Measurements from ENCODE around the gene ZDHHC22.

The ZDHHC22 gene

DNA sequence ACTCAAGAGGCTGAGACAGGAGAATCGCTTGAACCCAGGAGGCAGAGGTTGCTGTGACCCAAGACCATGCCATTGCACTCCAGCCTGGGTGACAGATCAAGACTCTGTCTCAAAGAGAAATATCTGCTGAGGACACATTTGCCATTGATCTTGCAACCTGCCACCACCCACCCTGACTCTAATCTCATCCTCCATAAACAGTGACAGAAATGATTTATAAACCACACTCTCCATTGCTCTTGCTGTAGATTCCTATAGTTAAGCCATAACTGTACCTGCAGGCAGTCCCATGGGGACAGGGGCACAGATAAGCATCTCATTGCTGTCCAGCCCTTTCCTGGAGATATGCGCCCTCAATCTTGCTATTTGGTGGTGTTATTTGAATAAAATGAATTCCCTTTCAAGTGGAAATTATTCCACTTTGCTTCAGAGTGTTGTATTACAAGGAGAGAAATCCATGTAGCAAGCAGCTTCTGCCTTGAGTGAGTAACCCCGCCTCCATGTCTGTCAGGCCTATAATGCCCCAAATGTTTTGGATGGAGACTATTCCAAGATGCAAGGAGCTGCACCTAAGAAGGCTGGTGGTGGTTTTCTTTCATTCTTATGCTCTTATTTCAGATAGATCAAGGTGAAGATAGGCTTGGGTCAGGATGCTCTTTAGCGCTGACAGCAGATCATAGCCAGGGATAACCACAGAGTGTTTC, 3.0 kb upstream of the ZDHHC22 start:
- peaks cover 67% of the 10 kb centered on the region for H3K27me3 Mint-ChIP-seq (ENCODE audit: low read depth, poor library complexity)
- H3K27ac Mint-ChIP-seq = no peak overlapping the region
- H3K36me3 Mint-ChIP-seq (ENCODE audit: low read depth) = no peaks in the 10 kb centered on the region
- DNase-seq = no peak
- no peaks in the 10 kb centered on the region for H3K9me3 Mint-ChIP-seq
- peaks cover 33% of the 10 kb centered on the region for H3K4me1 Mint-ChIP-seq
- H3K4me3 Mint-ChIP-seq = no peak overlapping the region
- TF ChIP-seq, protein P1, sequence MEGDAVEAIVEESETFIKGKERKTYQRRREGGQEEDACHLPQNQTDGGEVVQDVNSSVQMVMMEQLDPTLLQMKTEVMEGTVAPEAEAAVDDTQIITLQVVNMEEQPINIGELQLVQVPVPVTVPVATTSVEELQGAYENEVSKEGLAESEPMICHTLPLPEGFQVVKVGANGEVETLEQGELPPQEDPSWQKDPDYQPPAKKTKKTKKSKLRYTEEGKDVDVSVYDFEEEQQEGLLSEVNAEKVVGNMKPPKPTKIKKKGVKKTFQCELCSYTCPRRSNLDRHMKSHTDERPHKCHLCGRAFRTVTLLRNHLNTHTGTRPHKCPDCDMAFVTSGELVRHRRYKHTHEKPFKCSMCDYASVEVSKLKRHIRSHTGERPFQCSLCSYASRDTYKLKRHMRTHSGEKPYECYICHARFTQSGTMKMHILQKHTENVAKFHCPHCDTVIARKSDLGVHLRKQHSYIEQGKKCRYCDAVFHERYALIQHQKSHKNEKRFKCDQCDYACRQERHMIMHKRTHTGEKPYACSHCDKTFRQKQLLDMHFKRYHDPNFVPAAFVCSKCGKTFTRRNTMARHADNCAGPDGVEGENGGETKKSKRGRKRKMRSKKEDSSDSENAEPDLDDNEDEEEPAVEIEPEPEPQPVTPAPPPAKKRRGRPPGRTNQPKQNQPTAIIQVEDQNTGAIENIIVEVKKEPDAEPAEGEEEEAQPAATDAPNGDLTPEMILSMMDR (IDR thresholded peaks at IDR 0.05) = no peak

DNA sequence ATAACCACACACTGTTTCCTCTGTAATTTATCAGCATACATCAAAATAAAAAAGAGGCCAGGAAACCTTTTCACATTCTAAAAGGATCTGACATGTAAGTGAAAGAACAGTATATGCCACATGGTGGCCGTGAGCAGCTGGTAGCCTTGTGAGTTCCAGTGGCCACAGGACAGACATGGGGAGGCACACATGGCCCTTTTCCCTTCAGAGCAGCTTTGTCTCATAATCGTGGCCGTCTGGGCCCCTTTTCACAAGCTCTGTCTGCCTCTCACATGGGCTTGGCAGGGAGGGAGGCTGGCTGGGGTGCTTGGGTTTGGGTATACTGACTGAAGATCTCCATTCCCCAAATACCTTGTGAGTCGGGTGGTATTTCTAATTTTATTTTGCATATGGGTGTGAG, 1.5 kb upstream of the ZDHHC22 start:
- no peak for DNase-seq
- H3K4me3 Mint-ChIP-seq = no peak overlapping the region
- peaks cover 82% of the 10 kb centered on the region for H3K27me3 Mint-ChIP-seq (ENCODE audit: low read depth, poor library complexity)
- H3K27ac Mint-ChIP-seq = no peak overlapping the region
- H3K4me1 Mint-ChIP-seq = peaks cover 37% of the 10 kb centered on the region
- no peaks in the 10 kb centered on the region for H3K9me3 Mint-ChIP-seq
- H3K36me3 Mint-ChIP-seq (ENCODE audit: low read depth) = no peaks in the 10 kb centered on the region
- TF ChIP-seq, protein P1 (IDR thresholded peaks at IDR 0.05) = no peak

DNA sequence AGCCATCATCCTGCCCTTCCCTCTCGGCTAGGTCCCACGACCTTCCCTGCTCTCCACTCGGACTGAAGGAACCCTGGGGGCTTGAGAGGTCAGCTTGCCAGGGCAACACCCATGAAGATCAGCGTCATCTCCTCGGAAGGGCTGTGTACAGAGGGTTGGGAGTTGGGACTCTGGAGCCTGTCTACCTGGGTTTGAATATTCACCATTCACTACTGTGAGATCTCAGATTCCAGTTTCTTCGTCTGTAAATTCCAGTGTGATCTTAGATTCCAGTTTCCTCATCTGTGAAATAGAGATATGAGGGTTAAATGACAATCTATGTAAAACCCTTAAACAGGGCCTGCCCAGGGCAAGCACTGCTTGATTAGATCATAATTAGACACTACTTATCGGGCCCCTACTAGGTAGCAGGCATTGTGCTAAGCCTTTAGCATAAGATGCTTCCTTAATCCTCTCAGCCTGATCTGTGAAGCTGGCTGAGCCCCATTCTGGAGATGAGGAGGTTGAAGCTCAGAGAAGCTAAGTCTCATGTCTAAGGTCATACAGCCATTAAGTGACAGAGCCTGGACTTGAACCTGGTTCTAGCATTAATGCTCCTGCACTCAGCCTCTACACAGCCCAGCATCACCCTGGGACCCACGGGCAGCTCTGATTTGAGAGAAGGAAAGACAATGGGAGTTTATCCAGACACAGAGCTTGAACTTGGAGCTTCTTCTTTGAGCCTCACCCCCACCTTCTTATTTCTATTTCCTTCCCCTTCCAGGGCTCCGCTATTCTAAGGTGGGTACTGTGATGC, 612 bp upstream of the ZDHHC22 start:
- TF ChIP-seq, protein P1 (IDR thresholded peaks at IDR 0.05) = no peak
- no peaks in the 10 kb centered on the region for H3K36me3 Mint-ChIP-seq (ENCODE audit: low read depth)
- no peak overlapping the region for H3K27ac Mint-ChIP-seq
- H3K4me3 Mint-ChIP-seq = peak overlapping the region; percentile 85
- peaks cover 37% of the 10 kb centered on the region for H3K4me1 Mint-ChIP-seq
- H3K9me3 Mint-ChIP-seq = no peaks in the 10 kb centered on the region
- H3K27me3 Mint-ChIP-seq (ENCODE audit: low read depth, poor library complexity) = peaks cover 89% of the 10 kb centered on the region
- no peak for DNase-seq

DNA sequence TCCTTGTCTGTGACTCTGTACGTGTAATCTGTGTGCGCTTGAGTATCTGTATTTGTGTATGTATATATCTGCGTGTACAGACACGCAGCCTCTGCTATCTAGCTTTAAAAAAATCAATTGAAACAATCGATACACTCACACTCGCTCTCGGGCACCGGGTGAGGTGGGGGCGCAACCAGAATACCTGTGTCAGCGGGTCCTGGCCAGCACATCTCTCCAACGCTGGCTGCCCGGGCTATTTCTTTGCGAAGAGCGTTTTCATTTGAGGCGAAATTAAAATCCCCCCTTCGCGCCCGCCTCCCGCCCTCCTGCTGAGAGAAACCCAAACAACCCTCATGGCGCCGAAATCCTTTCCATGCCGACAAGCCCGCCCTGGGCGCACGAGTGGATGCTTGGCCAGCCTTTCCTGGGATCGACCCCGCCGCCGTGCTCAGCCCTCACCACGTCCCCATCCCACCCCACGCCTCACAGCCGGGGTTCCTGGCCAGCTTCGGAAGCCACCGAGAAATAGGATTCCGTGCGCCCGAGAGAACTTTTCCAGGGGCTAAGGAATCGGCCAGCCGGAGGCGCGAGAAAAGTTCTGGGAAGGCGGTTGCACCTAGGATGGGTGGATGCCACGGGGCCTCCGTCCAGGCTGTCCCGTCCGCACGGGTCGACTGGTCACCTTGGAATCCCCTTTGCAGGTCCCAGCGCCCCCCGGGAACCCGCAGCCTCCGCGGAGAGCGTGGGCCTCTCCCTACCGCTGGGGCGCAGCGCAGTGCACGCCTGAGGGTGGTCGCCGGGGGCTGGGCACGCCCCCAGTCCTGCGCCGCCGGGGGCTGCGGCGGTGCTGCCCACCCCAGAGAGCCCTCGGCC, 1.0 kb downstream of the ZDHHC22 start:
- H3K4me3 Mint-ChIP-seq = peak overlapping the region; percentile 73
- H3K9me3 Mint-ChIP-seq = no peaks in the 10 kb centered on the region
- H3K27me3 Mint-ChIP-seq (ENCODE audit: low read depth, poor library complexity) = peaks cover 89% of the 10 kb centered on the region
- H3K27ac Mint-ChIP-seq = no peak overlapping the region
- peaks cover 22% of the 10 kb centered on the region for H3K4me1 Mint-ChIP-seq
- TF ChIP-seq, protein P1 (IDR thresholded peaks at IDR 0.05) = no peak
- DNase-seq = no peak
- H3K36me3 Mint-ChIP-seq (ENCODE audit: low read depth) = no peaks in the 10 kb centered on the region

DNA sequence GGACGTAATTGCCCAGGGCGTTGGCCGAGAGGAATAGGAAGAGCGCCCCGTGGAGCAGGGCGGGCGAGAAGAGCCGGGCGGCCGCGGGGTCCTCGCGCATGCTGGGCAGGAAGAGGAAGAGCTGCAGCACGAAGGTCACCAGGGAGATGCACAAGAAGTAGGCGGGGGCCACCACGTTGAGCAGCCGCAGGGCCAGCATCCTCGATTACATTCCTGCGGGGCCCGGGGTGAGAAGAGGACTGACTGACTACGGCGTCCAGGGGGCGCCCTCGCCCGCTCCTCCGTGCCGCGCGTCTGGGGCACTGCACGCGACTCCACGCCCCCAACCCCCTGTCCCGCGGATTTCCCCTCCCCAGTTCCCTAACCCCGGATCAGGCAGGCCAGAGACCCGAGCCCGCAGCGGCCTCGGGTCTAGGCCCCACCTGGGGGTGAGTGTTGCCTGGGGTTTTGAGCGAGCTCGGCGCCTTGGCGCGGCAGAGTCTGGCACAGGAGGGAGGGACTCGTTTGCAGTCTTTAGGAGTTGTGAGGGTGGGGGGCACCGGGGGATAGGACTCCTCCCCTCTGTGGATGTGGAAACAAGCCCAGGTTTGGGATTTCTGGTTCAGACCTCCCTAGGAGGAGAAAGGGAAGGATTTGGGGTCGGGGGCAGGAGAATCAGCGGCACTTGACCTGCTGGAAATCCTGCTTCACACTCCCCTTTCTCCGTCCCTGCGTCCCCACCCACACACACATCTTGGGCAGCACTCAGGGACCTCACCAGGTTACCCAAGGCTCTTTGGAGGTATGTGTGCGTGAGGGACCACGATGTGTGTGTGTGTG, 1.8 kb downstream of the ZDHHC22 start:
- no peak overlapping the region for H3K27ac Mint-ChIP-seq
- H3K4me1 Mint-ChIP-seq = peaks cover 19% of the 10 kb centered on the region
- H3K27me3 Mint-ChIP-seq (ENCODE audit: low read depth, poor library complexity) = peaks cover 87% of the 10 kb centered on the region
- H3K9me3 Mint-ChIP-seq = no peaks in the 10 kb centered on the region
- H3K36me3 Mint-ChIP-seq (ENCODE audit: low read depth) = no peaks in the 10 kb centered on the region
- peak; percentile 84 for DNase-seq
- H3K4me3 Mint-ChIP-seq = peak overlapping the region; percentile 73
- TF ChIP-seq, protein P1 (IDR thresholded peaks at IDR 0.05) = peak; percentile 73
